Neural cell (in vitro differentiated cells): Measurements from ENCODE around the gene ERP27.

Experiments used
- CTCF ChIP-seq: fragments of 450-650 bp; IDR thresholded peaks from 2 replicates; pipeline ENCODE4 v1.5.1; 2014; ENCODE audit warnings: antibody characterized with exemption, mild to moderate bottlenecking, moderate library complexity; ENCODE audit not compliant: poor library complexity, severe bottlenecking
- EZH2 ChIP-seq: fragments of 200-600, 300-800 bp; shearing (Covaris generic), sonication (generic); IDR thresholded peaks from 2 replicates; pipeline ENCODE4 v1.6.1; 2014; ENCODE audit warnings: antibody characterized with exemption, low read length, borderline replicate concordance, mild to moderate bottlenecking; ENCODE audit not compliant: insufficient read depth, poor library complexity, severe bottlenecking
- RAD21 ChIP-seq: fragments of 450-650 bp; conservative IDR thresholded peaks from 2 replicates; pipeline ENCODE4 v1.6.1; 2014; ENCODE audit warnings: antibody characterized with exemption, mild to moderate bottlenecking, moderate library complexity

- TF ChIP-seq CTCF, result no peak
- TF ChIP-seq EZH2, result no peak
- no peak for TF ChIP-seq RAD21
Measured at GRCh38 chr12:14913381-14913781, 25.0 kb downstream of the ERP27 start.
